SK-N-MC (cell line): Measurements from ENCODE around the gene ADAM11.

ENCODE experiments used
- DNase-seq: peaks from one replicate; pipeline ENCODE4 v3.0.0-alpha.2; 2011; ENCODE audit warnings: low read depth, low spot score
- H3K27ac ChIP-seq: fragments of 200-600 bp; sonication (generic); 2 replicates; pipeline ENCODE4 v1.5.1; 2016; ENCODE audit warnings: mixed run types
- H3K36me3 ChIP-seq: fragments of 200-600 bp; sonication (generic); 2 replicates; pipeline ENCODE4 v1.6.1; 2017; ENCODE audit warnings: antibody characterized with exemption, low read length, mixed read lengths; ENCODE audit not compliant: insufficient read depth
- H3K4me3 ChIP-seq: fragments of 200-600 bp; sonication (generic); 2 replicates; pipeline ENCODE4 v1.5.1; 2016
- H3K9ac ChIP-seq: fragments of 200-600 bp; sonication (generic); 2 replicates; pipeline ENCODE4 v1.8.0; 2017; ENCODE audit warnings: mixed run types, mixed read lengths; ENCODE audit not compliant: insufficient read length
- H3K9me3 ChIP-seq: fragments of 200-600 bp; sonication (generic); 2 replicates; pipeline ENCODE4 v1.6.1; 2017; ENCODE audit warnings: low read depth, mild to moderate bottlenecking, antibody characterized with exemption, low read length, moderate library complexity, mixed read lengths
- EZH2 ChIP-seq: fragments of 200-600 bp; sonication (generic); IDR thresholded peaks from one replicate; pipeline ENCODE4 v1.6.1; 2017; ENCODE audit warnings: antibody characterized with exemption
- FOXP2 ChIP-seq: optimal IDR thresholded peaks from 2 replicates; pipeline ENCODE3; 2011; ENCODE audit warnings: mild to moderate bottlenecking, moderate library complexity; ENCODE audit not compliant: insufficient read depth; ENCODE audit errors: extremely low read length, control extremely low read depth
- POLR2AphosphoS5 ChIP-seq: IDR thresholded peaks from 2 replicates; pipeline ENCODE4 v1.6.1; 2012; ENCODE audit warnings: mild to moderate bottlenecking, low read depth, low read length, borderline replicate concordance

The ADAM11 gene

GRCh38 chr17:44829523-44830358, 71.0 kb downstream of the ADAM11 start, which contains the start of gene GJC1:
Gene GJC1 (minus strand): TSS chr17:44830287. CDS start chr17:44805817, 24,470 bp downstream.
- Histone ChIP-seq H3K27ac (peak within 1 kb of the TSS; percentile 79), H3K4me3 (peak within 1 kb of the TSS; percentile 84), H3K36me3 (no peaks in the 10 kb centered on the region), H3K9ac (peak within 1 kb of the TSS; percentile 89), H3K9me3 (no peaks in the 10 kb centered on the region)
- no peak; the same call in 1 of the 2 replicates for TF ChIP-seq POLR2AphosphoS5
- no peak for TF ChIP-seq EZH2
- no peak for TF ChIP-seq FOXP2
- DNase-seq: no peak

- peak overlapping the region; percentile 89 for H3K9ac ChIP-seq
- H3K4me3 ChIP-seq: peak overlapping the region; percentile 84
- no peaks in the 10 kb centered on the region for H3K36me3 ChIP-seq
- no peak for DNase-seq
- TF ChIP-seq POLR2AphosphoS5: no peak
- no peak for TF ChIP-seq FOXP2
- no peak for TF ChIP-seq EZH2
- peak overlapping the region; percentile 62; the same call in 1 of the 2 replicates for H3K27ac ChIP-seq
- no peaks in the 10 kb centered on the region for H3K9me3 ChIP-seq
Observed at GRCh38 chr17:44830359-44831288, 71.8 kb downstream of the ADAM11 start.

- TF ChIP-seq POLR2AphosphoS5 (no peak), EZH2 (no peak), FOXP2 (no peak)
- H3K9me3 ChIP-seq: no peaks in the 10 kb centered on the region
- no peak overlapping the region for H3K27ac ChIP-seq
- no peak overlapping the region for H3K9ac ChIP-seq
- no peak overlapping the region for H3K4me3 ChIP-seq
- DNase-seq: no peak
- H3K36me3 ChIP-seq: no peaks in the 10 kb centered on the region
Observed at GRCh38 chr17:44831371-44831770, 72.6 kb downstream of the ADAM11 start.
